GM18498 (cell line): ENCODE results near the gene RNPEPL1.

Experiments
- ATAC-seq: cut with Tn5 transposase; IDR thresholded peaks from one replicate; pipeline ENCODE4 v1.9.1; 2021; ENCODE audit warnings: mild to moderate bottlenecking, moderate library complexity; ENCODE audit not compliant: unreplicated experiment

Gene RNPEPL1

DNA sequence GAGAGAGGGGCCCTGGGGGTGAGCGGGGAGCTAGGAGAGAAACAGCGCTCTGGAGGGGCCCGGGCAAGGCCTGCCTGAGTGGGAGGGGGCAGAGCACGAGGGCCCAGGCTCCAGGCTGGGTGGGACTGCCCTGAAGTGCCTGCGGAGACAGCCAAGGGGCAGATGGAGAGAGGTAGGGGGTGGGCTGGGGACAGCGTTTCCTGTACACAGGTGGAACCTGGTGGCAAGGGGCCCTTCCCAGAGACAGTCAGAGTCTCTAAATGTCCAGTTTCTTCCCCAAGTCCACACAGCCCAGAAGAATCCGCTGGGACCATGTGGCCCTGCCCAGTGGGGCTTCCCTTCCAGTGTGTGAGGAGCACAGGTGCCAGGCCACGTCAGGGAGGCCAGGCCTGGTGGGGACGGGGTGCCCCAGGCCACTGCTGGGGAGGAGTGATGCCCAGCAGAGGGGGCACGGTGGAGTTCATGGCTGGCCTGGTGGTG is 55.3 kb downstream of the RNPEPL1 start:
- no peak for ATAC-seq

DNA sequence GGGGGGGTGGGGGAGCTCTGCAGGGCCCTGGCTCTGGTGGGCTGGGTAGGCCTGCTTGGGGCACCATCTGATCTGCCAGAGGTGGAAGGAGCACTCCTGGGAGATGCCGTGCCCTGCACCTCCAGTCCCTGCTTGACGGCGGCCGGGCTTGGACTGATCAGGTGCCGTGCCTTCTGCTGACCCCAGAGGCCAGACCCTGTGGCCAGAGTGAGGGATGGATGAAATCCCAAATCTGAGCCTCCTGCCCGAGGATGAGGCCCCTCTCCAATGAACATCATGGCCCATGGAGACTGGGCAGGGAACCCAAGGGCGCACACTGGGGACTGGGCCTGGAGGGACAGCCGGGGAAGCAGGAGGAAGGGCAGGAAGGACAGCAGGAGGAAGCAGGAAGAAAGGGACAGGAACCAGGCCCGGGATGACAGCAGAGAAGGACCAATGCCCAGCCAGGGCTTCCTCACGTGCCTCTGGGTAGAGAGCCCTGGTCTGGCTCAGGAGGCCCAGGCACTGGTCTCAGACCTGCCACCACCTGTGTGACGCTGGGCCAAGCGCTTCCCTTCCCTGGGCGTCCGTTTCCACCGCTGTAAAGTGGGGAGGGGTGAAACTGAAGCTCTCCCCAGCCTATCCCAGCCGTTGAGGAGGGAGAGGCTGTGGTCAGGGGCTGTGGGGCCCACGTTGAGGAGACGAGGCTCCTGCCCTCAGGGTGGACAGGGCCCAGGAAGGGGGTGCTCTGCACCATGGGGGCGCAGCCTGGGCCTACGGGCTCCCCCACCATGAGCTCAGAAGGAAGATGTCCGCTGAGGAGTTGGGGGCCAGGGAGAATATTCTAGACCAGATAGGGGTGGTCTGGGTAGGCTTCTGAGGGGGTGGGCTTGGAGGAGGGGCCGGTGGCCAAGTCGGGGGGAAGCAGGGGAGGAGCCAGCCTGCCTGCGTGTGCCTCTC is 56.0 kb downstream of the RNPEPL1 start:
- no peak for ATAC-seq

DNA sequence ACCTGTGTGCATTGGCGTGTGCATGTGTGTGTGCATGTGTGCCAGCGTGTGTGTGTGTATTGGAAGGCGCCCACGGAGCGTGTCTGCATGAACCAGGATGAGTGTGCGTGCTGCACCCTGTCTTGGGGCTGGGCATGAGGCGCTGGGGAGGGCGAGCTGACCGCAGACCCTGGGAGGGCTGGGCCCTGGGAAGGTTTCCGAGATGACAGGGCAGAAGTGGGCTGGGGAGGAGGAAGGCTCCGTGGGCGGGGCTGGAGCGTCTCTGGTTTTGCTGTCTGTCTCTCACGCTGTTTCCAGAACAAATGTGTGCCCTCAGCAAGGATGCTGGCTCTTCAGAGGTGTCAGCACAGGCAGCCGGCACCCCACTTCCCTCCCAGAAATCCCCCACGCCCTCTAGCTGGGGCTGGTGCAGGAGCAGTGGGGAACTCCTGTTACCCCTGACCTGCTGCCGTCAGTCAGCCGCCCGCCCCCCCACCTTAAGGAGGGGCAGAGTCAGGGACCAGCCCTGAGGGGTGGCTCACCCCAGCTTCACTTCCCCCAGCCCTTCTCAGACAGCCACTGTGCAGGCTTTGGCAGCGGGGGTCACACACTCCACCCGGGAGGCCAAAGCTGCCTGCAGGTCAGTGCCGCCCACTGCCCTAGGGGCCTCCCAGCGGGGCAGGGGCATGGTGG is 56.8 kb downstream of the RNPEPL1 start, which contains the start of gene GPR35:
Gene GPR35, plus strand, starts transcription at position 531 of the 672 bp plus-strand sequence. CDS start 4,473 bp downstream, outside the sequence.
- ATAC-seq: no peak

GRCh38 chr2:240626531-240627300 is 58.4 kb downstream of the RNPEPL1 start:
- ATAC-seq: no peak

GRCh38 chr2:240627736-240628506 is 59.6 kb downstream of the RNPEPL1 start:
- no peak for ATAC-seq

GRCh38 chr2:240628507-240628807 is 60.2 kb downstream of the RNPEPL1 start:
- no peak for ATAC-seq

DNA sequence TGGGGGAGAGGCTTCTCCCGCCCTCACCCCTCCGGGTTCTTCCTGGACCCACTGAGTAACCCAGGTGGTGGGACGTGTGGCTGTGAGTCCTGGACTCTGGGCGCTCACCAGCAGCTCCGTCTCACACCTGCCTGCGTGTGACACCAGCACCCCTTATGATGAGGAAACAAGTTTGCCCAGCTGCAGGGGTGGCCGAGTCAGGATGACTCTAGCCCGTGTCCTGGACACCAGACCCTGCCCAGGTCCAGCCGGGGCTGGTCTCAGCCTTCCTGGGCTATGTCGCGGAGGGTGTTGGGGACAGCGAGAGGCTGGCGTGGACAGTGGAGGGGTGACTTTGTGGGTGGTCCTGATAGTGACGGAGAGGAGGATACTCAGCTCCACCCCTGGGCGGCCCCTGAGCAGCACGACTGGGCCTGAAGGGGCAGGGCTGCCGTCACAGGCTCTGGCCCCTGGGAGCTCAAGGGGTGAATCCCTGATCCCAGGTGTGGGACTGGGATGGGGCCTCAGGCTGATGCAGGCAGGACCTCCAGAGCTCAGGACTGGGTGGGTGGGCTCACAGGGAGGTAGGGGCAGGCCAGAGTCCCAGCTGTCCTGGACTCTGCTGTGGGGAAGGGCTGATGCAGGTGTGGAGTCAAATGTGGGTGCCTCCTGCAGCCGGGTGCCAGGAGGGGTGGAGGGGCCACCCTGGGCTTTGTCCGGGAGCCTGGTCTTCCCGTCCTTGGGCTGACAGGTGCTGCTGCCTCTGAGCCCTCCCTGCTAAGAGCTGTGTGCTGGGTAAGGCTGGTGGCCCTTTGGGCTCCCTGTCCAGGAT is 60.7 kb downstream of the RNPEPL1 start:
- ATAC-seq: no peak

GRCh38 chr2:240629619-240629967 is 61.3 kb downstream of the RNPEPL1 start:
- ATAC-seq: no peak

GRCh38 chr2:240629968-240630770 is 61.9 kb downstream of the RNPEPL1 start:
- no peak for ATAC-seq
